ENCODE measurements around the gene TSHZ2.

DNA sequence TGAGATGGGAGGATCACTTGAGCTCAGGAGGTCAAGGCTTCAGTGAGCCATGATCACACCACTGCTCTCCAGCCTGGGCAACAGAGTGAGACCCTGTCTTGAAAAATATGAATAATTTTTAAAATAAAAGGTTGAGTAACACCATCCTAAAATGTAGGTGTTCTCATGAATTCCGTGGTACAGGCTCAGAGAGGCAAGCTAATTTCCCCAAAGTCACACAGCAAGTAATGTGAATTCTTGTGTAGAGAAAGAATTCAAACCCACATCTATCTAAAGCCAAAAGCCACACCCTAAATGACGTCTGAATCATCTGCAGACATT lies 541.0 kb downstream of the TSHZ2 start:
- TF ChIP-seq, protein P1, sequence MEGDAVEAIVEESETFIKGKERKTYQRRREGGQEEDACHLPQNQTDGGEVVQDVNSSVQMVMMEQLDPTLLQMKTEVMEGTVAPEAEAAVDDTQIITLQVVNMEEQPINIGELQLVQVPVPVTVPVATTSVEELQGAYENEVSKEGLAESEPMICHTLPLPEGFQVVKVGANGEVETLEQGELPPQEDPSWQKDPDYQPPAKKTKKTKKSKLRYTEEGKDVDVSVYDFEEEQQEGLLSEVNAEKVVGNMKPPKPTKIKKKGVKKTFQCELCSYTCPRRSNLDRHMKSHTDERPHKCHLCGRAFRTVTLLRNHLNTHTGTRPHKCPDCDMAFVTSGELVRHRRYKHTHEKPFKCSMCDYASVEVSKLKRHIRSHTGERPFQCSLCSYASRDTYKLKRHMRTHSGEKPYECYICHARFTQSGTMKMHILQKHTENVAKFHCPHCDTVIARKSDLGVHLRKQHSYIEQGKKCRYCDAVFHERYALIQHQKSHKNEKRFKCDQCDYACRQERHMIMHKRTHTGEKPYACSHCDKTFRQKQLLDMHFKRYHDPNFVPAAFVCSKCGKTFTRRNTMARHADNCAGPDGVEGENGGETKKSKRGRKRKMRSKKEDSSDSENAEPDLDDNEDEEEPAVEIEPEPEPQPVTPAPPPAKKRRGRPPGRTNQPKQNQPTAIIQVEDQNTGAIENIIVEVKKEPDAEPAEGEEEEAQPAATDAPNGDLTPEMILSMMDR (IDR thresholded peaks at IDR 0.05; ENCODE audit: extremely low read depth in 1 of 2, insufficient read depth in 1 of 2, low read depth in 1 of 2, low read length in 2 of 2), result no peak
- TF ChIP-seq POLR2A (IDR thresholded peaks at IDR 0.05; ENCODE audit: low read depth, low read length) (no peak), EZH2 (IDR thresholded peaks at IDR 0.05; ENCODE audit: borderline replicate concordance, low read depth, low read length, severe bottlenecking) (no peak)
